Gastrocnemius medialis (tissue), 4 donors: Measurements from ENCODE around the gene CRB2. TPM values are rescaled to one million over a fixed set of nuclear protein-coding genes. Genes with fewer than 3 reads are reported as not detected.

Experiments
- ATAC-seq, 2 donors: fragments of 150-250 bp; one replicate each; pipeline ENCODE4 v1.9.1; 2016
- DNase-seq, 2 donors: peaks; one replicate each; pipeline ENCODE4 v3.0.0-alpha.2; 2019
- H3K27ac ChIP-seq, 4 donors: fragments of 200-600 bp; sonication (generic); 1 replicate in 1 of 4; 2 replicates in 3 of 4; pipeline ENCODE4 v1.5.1; 2016 to 2018; ENCODE audit warnings: mild to moderate bottlenecking in 2 of 4, moderate library complexity in 1 of 4
- H3K27me3 ChIP-seq, 3 donors: fragments of 200-600 bp; sonication (generic) in 2 of 3; 1 replicate in 1 of 3; 2 replicates in 2 of 3; pipeline versions ENCODE4 v1.5.1 to v1.6.0; 2016 to 2019; ENCODE audit warnings: mild to moderate bottlenecking in 1 of 3, moderate library complexity in 1 of 3
- H3K36me3 ChIP-seq, 2 donors: fragments of 200-600 bp; sonication (generic) in 1 of 2; one replicate each; pipeline ENCODE4 v1.5.1; 2017 to 2018
- H3K4me1 ChIP-seq, 2 donors: fragments of 200-600 bp; sonication (generic) in 1 of 2; one replicate each; pipeline ENCODE4 v1.5.1; 2016 to 2017; ENCODE audit warnings: mild to moderate bottlenecking in 2 of 2
- H3K4me3 ChIP-seq, 4 donors: fragments of 200-600 bp; sonication (generic) in 3 of 4; 1 replicate in 1 of 4; 2 replicates in 3 of 4; pipeline ENCODE4 v1.5.1; 2016 to 2019; ENCODE audit warnings: mild to moderate bottlenecking in 2 of 4
- H3K9me3 ChIP-seq, 3 donors: fragments of 200-600 bp; sonication (generic) in 2 of 3; 1 replicate in 1 of 3; 2 replicates in 2 of 3; pipeline ENCODE4 v1.5.1; 2016 to 2019
- POLR2A ChIP-seq, 2 donors: fragments of 450-650 bp; IDR thresholded peaks; one replicate each; pipeline ENCODE4 v1.6.1; 2017; ENCODE audit warnings: antibody characterized with exemption in 2 of 2, mild to moderate bottlenecking in 2 of 2, moderate library complexity in 2 of 2
- in situ Hi-C, 4 donors: fragments of 200-750 bp; cut with MboI; loops; one replicate each; pipeline versions ENCODE4 v1.15.0 to v1.8.0; 2017; ENCODE audit warnings: low sequenced_read_pairs in 4 of 4
- intact Hi-C: fragments of 100-400 bp; cut with DNase I; formaldehyde crosslinking; loops from one replicate; pipeline ENCODE4 v1.15.1; 2023; ENCODE audit warnings: low total_unique reads
- total RNA-seq, 4 donors: library from RNA; depleted of rRNA; stranded (reverse); fragments of >200 nt; gene quantifications; one replicate each; pipeline versions ENCODE4 v1.1.0 to v1.2.3, GENCODE V29; 2016
- TF ChIP-seq, protein P1 (sequence below), 5 experiments: fragments of 450-650 bp in 3 of 5; fragments of 200-600 bp in 2 of 5; sonication (generic) in 2 of 5; IDR thresholded peaks in 4 of 5; conservative IDR thresholded peaks in 1 of 5; 1 replicate in 4 of 5; 2 replicates in 1 of 5; pipeline ENCODE4 v1.5.1; 2016 to 2019; ENCODE audit warnings: antibody characterized with exemption in 5 of 5, mild to moderate bottlenecking in 3 of 5, moderate library complexity in 3 of 5

The CRB2 gene
- total RNA-seq, 4 donors from 2014 or later: not detected

DNA sequence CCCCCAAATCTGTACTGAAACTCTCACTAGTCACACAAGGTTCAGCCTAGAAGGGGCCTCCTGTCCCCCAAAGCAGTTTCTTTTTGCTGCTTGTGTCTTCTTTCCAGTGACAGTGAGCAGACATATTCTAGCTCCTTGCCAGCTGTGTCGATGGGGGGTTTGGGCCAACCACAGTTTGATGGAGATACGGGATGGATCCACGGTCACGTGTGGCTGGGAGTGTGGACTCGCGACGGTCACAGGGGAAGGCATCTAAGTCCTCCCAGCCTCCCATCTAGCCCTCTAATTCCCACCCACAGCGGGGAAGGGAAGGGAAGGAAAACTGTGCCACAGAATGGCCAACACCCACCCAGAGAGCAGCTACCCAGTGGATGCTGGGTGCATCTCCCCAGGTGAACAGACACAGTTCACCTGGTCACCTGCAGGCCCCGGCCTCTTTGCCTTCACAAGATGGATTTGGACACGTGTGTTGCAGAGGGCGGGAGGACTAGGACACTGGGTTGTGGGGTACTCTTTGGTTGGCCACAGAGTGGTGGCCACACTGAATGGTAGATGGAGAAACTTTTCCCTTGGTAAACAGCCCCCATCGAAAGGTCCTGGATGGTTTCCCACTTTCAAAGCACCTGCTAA, 54.4 kb downstream of the CRB2 start:
- DNase-seq (no peak), ATAC-seq (no peak)
- no peaks in the 10 kb centered on the region for H3K36me3 ChIP-seq
- no peaks in the 10 kb centered on the region for H3K4me1 ChIP-seq
- no peaks in the 10 kb centered on the region for H3K9me3 ChIP-seq
- in situ Hi-C loops (no loop called here), intact Hi-C loops (no loop called here)
- no peak for TF ChIP-seq POLR2A (IDR thresholded peaks at IDR 0.05)
- H3K27ac ChIP-seq: no peak overlapping the region
- H3K27me3 ChIP-seq: no peaks in the 10 kb centered on the region
- H3K4me3 ChIP-seq: no peak overlapping the region

DNA sequence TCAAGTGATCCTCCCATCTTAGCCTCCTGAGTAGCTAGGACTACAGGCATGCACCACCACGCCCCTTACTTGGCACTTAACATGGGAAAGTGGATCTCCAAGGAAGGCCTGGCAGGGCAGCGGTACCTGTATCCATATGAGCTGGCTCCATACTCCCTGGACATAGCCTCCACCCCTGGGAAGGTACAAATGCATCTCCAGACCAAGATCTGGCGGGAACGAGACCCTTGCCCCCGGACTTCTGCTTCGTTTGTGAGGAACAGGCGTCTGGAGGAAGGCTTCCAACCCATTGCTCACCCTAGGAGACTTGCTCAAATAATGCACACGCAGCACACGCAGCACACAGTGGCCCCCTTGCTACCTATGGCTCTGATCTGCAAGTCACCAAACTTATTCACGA, 55.2 kb downstream of the CRB2 start:
- intact Hi-C loops (no loop called here), in situ Hi-C loops (no loop called here)
- TF ChIP-seq, protein P1, sequence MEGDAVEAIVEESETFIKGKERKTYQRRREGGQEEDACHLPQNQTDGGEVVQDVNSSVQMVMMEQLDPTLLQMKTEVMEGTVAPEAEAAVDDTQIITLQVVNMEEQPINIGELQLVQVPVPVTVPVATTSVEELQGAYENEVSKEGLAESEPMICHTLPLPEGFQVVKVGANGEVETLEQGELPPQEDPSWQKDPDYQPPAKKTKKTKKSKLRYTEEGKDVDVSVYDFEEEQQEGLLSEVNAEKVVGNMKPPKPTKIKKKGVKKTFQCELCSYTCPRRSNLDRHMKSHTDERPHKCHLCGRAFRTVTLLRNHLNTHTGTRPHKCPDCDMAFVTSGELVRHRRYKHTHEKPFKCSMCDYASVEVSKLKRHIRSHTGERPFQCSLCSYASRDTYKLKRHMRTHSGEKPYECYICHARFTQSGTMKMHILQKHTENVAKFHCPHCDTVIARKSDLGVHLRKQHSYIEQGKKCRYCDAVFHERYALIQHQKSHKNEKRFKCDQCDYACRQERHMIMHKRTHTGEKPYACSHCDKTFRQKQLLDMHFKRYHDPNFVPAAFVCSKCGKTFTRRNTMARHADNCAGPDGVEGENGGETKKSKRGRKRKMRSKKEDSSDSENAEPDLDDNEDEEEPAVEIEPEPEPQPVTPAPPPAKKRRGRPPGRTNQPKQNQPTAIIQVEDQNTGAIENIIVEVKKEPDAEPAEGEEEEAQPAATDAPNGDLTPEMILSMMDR (IDR thresholded peaks at IDR 0.05 in 4 of 5, conservative IDR thresholded peaks at IDR 0.05 in 1 of 5): no peak
- TF ChIP-seq POLR2A (IDR thresholded peaks at IDR 0.05): no peak
- DNase-seq: no peak
- no peaks in the 10 kb centered on the region for H3K9me3 ChIP-seq
- no peak overlapping the region for H3K27ac ChIP-seq
- no peaks in the 10 kb centered on the region for H3K36me3 ChIP-seq
- H3K4me1 ChIP-seq: no peaks in the 10 kb centered on the region
- no peak overlapping the region for H3K4me3 ChIP-seq
- ATAC-seq: no peak
- H3K27me3 ChIP-seq: no peaks in the 10 kb centered on the region

DNA sequence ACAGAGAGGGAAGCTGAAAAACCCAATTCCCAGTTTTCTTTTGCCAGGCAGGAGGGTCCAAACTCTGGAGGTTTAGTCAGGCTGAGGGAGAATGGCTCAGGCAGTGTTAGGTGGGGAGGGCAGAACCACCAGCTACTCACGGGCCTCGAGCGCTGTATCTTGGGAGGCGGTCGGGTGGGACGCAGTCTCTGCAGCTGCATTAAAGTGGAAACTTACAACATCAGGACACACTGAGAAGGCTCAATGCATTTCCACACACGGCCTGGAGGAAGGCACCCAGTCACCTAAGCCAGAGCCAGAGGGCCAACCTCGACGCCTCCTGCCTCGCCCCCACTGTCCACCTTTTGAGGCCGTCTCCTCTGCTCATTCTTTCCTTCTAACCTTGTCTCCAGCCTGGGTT, 55.6 kb downstream of the CRB2 start:
- DNase-seq (no peak), ATAC-seq (no peak)
- intact Hi-C loops: no loop called here
- no peaks in the 10 kb centered on the region for H3K36me3 ChIP-seq
- no peak overlapping the region for H3K4me3 ChIP-seq
- H3K9me3 ChIP-seq: no peaks in the 10 kb centered on the region
- TF ChIP-seq POLR2A (IDR thresholded peaks at IDR 0.05): no peak
- TF ChIP-seq, protein P1 (IDR thresholded peaks at IDR 0.05 in 4 of 5, conservative IDR thresholded peaks at IDR 0.05 in 1 of 5): no peak
- in situ Hi-C loops: no loop called here
- H3K27ac ChIP-seq: no peak overlapping the region
- no peaks in the 10 kb centered on the region for H3K4me1 ChIP-seq
- H3K27me3 ChIP-seq: no peaks in the 10 kb centered on the region

DNA sequence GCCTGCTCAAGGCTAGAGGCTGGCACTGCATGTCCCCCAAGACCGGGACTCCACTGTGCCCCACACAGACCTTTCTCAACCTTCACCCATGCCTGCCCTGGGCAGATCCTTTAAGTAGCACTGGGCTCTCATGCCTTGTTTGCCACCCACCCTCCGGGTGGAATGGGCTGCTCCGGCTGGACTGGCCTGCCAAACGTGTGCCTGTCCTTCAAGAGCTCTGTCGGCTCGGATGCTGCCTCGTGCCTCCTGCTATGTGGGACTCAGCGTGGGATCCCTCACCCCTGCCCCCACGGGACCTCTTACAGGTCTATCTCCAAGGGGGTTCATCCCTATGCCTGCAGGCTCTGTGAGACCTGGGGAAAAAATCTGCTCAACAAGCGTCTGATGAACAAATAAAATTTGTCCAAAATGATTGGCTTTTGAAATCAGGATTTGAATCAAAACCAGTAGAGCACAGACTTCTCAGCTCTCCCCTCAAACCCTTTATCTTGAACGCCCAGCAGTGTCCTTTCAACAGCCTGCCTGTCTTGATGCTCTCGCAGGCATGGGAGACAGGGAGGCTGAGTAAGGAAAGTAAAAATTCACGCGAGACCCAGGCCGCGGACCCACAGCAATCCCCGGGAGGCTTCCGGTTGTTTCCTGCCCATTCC, 56.3 kb downstream of the CRB2 start:
- H3K4me3 ChIP-seq: no peak overlapping the region
- TF ChIP-seq POLR2A (IDR thresholded peaks at IDR 0.05): no peak
- TF ChIP-seq, protein P1 (IDR thresholded peaks at IDR 0.05 in 4 of 5, conservative IDR thresholded peaks at IDR 0.05 in 1 of 5): no peak

DNA sequence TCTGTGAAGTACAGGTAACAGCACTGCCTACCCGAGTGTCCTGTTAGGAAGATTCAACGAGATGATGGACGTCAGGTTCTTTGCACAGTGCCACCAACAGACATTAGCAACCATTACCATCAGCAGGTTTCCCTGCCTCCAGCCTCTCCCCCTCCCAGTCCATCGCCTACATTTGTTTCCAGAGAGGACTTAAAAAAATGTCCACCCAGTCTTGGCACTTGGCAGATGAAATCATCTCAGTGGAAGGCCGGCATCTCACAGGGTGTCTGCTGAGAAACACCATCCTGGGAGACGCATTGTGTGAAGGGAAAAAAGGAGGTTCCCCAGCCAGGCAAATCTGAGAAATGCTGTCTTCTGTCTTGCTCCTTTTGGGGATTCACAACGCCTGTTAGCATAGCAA, 58.2 kb downstream of the CRB2 start:
- Histone ChIP-seq H3K9me3 (no peaks in the 10 kb centered on the region), H3K36me3 (no peaks in the 10 kb centered on the region), H3K4me1 (no peaks in the 10 kb centered on the region), H3K4me3 (no peak overlapping the region), H3K27me3 (no peaks in the 10 kb centered on the region), H3K27ac (no peak overlapping the region)
- in situ Hi-C loops (no loop called here), intact Hi-C loops (no loop called here)
- ATAC-seq (no peak), DNase-seq (no peak)
- TF ChIP-seq, protein P1 (IDR thresholded peaks at IDR 0.05 in 4 of 5, conservative IDR thresholded peaks at IDR 0.05 in 1 of 5): no peak
- no peak for TF ChIP-seq POLR2A (IDR thresholded peaks at IDR 0.05)

More for the DNA sequence above, 56.3 kb downstream of the CRB2 start:
- in situ Hi-C loops: no loop called here
- no peak overlapping the region for H3K27ac ChIP-seq
- no peaks in the 10 kb centered on the region for H3K36me3 ChIP-seq
- H3K27me3 ChIP-seq: no peaks in the 10 kb centered on the region
- H3K9me3 ChIP-seq: no peaks in the 10 kb centered on the region
- no peaks in the 10 kb centered on the region for H3K4me1 ChIP-seq
- intact Hi-C loops: no loop called here
- ATAC-seq: no peak
- DNase-seq: no peak
